Neuron (in vitro differentiated cells): Measurements from ENCODE around the gene UBALD1.
"Not testable (repeated sequence)": the region's sequence is repeated elsewhere in the genome, so short reads cannot be mapped to it uniquely, and the experiment has no call there.

Experiments used
- H2AFZ ChIP-seq: one replicate; pipeline ENCODE4 v1.6.1; 2013; ENCODE audit warnings: low read depth, mild to moderate bottlenecking, inconsistent platforms, low read length, moderate library complexity
- H3K27me3 ChIP-seq: one replicate; pipeline ENCODE4 v1.6.1; 2013; ENCODE audit warnings: low read length; ENCODE audit not compliant: insufficient read depth
- H3K36me3 ChIP-seq: one replicate; pipeline ENCODE4 v1.6.1; 2013; ENCODE audit warnings: low read length; ENCODE audit not compliant: insufficient read depth
- H3K4me1 ChIP-seq: one replicate; pipeline ENCODE4 v1.6.1; 2013; ENCODE audit warnings: low read length; ENCODE audit not compliant: insufficient read depth
- H3K4me3 ChIP-seq: 2 replicates; pipeline ENCODE4 v1.5.1; 2013; ENCODE audit warnings: mild to moderate bottlenecking, low read length, moderate library complexity
- H3K9me3 ChIP-seq: one replicate; pipeline ENCODE4 v1.6.1; 2013; ENCODE audit warnings: low read length

Gene UBALD1

DNA sequence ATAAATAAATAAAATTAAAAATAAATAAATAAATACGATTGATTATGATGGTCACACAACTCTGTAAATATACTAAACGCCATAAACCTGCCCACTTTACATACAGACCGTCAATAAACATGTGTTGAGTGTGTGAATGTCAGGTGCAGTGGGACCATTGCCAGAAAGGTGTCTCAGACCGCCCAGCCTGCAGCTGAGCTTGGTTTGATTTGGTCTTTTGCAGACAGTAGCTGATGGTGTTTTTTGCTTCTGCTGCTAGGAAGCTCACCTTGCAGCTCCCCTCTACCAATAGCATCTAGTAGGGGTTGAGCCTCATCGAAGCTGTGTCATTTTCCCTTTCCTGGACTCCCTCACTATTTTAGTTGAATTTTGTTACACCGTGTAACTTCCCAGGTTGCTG is 23.5 kb downstream of the UBALD1 start:
- Histone ChIP-seq H3K27me3 (no peaks in the 10 kb centered on the region), H3K36me3 (no peaks in the 10 kb centered on the region), H3K9me3 (no peaks in the 10 kb centered on the region), H2AFZ (no peak overlapping the region), H3K4me3 (no peak overlapping the region), H3K4me1 (peaks cover 5% of the 10 kb centered on the region)

DNA sequence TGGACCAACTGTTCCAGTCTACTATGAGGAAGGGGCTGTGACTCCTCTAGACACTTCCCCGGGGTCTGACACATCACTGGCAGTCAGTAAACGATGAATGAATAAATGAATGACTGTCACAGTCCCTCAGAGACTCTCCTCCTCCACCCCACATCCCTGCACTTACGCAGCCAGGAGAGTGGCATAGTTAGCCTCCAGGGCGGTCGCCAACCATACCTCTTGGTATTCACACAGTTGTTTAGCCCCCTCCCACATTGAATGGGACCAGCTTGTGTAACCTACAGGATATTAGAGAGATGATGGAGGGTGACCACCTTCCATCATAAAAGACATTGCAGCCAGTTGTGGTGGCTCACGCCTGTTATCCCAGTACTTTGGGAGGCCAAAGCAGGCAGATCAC is 25.7 kb downstream of the UBALD1 start:
- Histone ChIP-seq H3K9me3 (no peaks in the 10 kb centered on the region), H2AFZ (no peak overlapping the region), H3K27me3 (no peaks in the 10 kb centered on the region), H3K4me1 (peaks cover 5% of the 10 kb centered on the region), H3K4me3 (no peak overlapping the region), H3K36me3 (no peaks in the 10 kb centered on the region)

GRCh38 chr16:4588386-4588785 is 26.3 kb downstream of the UBALD1 start:
- H3K27me3 ChIP-seq: no peaks in the 10 kb centered on the region
- H3K4me3 ChIP-seq: no peak overlapping the region
- no peaks in the 10 kb centered on the region for H3K36me3 ChIP-seq
- no peak overlapping the region for H2AFZ ChIP-seq
- no peaks in the 10 kb centered on the region for H3K9me3 ChIP-seq
- peaks cover 5% of the 10 kb centered on the region for H3K4me1 ChIP-seq

GRCh38 chr16:4586291-4586690 is 28.4 kb downstream of the UBALD1 start:
- no peaks in the 10 kb centered on the region for H3K4me1 ChIP-seq
- H3K9me3 ChIP-seq: no peaks in the 10 kb centered on the region
- no peaks in the 10 kb centered on the region for H3K36me3 ChIP-seq
- no peaks in the 10 kb centered on the region for H3K27me3 ChIP-seq
- no peak overlapping the region for H3K4me3 ChIP-seq
- no peak overlapping the region for H2AFZ ChIP-seq

GRCh38 chr16:4583906-4584305 is 30.8 kb downstream of the UBALD1 start:
- Histone ChIP-seq H3K36me3 (no peaks in the 10 kb centered on the region), H3K27me3 (no peaks in the 10 kb centered on the region), H3K4me1 (no peaks in the 10 kb centered on the region), H3K4me3 (no peak overlapping the region), H2AFZ (no peak overlapping the region), H3K9me3 (no peaks in the 10 kb centered on the region)

- Histone ChIP-seq H2AFZ (no peak overlapping the region), H3K36me3 (no peaks in the 10 kb centered on the region), H3K27me3 (no peaks in the 10 kb centered on the region), H3K9me3 (no peaks in the 10 kb centered on the region), H3K4me1 (no peaks in the 10 kb centered on the region), H3K4me3 (no peak overlapping the region)
Measured at GRCh38 chr16:4580250-4580649, 34.4 kb downstream of the UBALD1 start.

- H3K36me3 ChIP-seq: no peaks in the 10 kb centered on the region
- no peaks in the 10 kb centered on the region for H3K4me1 ChIP-seq
- no peak overlapping the region for H3K4me3 ChIP-seq
- no peaks in the 10 kb centered on the region for H3K9me3 ChIP-seq
- H3K27me3 ChIP-seq: no peaks in the 10 kb centered on the region
- no peak overlapping the region for H2AFZ ChIP-seq
Measured at GRCh38 chr16:4578961-4579530, 35.6 kb downstream of the UBALD1 start.

DNA sequence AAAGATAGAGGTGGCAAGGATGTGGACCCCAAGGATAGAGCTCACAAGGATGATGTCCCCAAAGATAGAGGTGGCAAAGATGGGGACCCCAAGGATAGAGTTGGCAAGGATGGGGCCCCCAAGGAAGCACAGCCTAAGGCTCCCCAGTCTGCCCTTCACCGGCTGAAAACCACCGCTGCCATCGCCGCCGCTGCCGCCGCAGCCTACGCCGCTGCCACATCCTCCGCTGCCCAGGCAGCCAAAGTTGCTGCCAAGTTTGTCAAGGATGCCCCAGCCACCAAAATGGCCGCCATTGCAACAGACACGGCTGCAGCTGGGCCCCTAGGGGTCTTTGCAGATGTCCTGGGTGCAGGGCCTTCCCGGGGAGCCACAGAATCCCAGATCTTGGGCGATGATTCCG is 38.7 kb downstream of the UBALD1 start:
- no peaks in the 10 kb centered on the region for H3K4me1 ChIP-seq
- no peak overlapping the region for H2AFZ ChIP-seq
- H3K9me3 ChIP-seq: no peaks in the 10 kb centered on the region
- no peaks in the 10 kb centered on the region for H3K27me3 ChIP-seq
- H3K36me3 ChIP-seq: no peaks in the 10 kb centered on the region
- no peak overlapping the region for H3K4me3 ChIP-seq

- no peak overlapping the region for H3K4me3 ChIP-seq
- no peaks in the 10 kb centered on the region for H3K9me3 ChIP-seq
- H3K27me3 ChIP-seq: no peaks in the 10 kb centered on the region
- H3K36me3 ChIP-seq: no peaks in the 10 kb centered on the region
- H3K4me1 ChIP-seq: peaks cover 5% of the 10 kb centered on the region
- H2AFZ ChIP-seq: no peak overlapping the region
Measured at GRCh38 chr16:4574919-4575705, 39.6 kb downstream of the UBALD1 start.

GRCh38 chr16:4573926-4574325 is 40.8 kb downstream of the UBALD1 start:
- not testable (repeated sequence) for H3K9me3 ChIP-seq, H2AFZ ChIP-seq, H3K36me3 ChIP-seq, H3K4me1 ChIP-seq, H3K27me3 ChIP-seq, H3K4me3 ChIP-seq

DNA sequence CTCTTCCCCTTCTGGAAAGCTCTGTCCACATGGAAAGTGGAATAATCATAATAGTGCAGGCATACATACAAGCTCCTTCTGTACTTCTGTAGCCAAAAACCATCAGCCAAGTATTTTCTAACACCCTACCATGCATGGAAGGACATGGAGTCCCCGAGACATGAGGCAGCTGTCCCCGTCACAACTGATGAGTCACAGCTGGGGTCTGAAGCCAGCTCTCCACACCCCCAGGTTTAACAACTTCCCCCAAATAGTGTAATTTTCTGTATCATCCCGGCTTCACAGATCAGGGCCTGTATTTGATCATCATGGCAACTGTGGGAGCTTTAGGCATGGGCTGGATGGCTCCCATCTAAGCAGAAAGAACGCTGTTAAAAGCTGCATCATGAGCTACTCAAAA is 42.0 kb downstream of the UBALD1 start:
- no peaks in the 10 kb centered on the region for H3K9me3 ChIP-seq
- no peak overlapping the region for H2AFZ ChIP-seq
- H3K4me3 ChIP-seq: no peak overlapping the region
- H3K27me3 ChIP-seq: no peaks in the 10 kb centered on the region
- H3K4me1 ChIP-seq: peaks cover 5% of the 10 kb centered on the region
- no peaks in the 10 kb centered on the region for H3K36me3 ChIP-seq

DNA sequence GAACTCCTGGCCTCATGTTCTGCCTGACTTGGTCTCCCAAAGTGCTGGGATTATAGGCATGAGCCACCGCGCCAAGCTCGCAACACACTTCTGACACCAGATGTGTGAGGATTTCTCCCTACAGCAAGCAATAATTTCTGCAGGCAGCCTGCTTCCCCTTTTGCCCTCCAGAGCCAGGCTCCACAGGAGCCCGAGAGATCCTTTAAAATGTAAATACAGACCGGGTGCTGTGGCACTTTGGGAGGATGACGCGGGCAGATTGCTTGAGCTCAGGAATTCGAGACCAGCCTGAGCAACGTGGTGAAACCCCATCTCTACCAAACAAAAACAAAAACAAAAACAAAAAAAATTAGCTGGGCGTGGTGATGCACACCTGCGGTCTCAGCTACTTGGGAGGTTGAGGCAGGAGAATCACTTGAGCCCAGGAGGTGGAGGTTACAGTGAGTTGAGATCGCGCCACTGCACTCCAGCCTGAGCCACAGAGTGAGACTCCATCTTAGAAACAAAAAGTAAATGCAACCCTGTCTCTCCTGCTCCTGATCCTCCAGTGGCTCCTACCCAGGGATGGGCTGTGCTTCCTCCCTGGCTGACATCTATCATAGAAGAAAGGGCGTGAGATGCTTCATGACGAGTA is 43.9 kb downstream of the UBALD1 start:
- H3K4me1 ChIP-seq: peaks cover 5% of the 10 kb centered on the region
- H3K36me3 ChIP-seq: no peaks in the 10 kb centered on the region
- H3K27me3 ChIP-seq: no peaks in the 10 kb centered on the region
- no peak overlapping the region for H2AFZ ChIP-seq
- no peaks in the 10 kb centered on the region for H3K9me3 ChIP-seq
- no peak overlapping the region for H3K4me3 ChIP-seq

DNA sequence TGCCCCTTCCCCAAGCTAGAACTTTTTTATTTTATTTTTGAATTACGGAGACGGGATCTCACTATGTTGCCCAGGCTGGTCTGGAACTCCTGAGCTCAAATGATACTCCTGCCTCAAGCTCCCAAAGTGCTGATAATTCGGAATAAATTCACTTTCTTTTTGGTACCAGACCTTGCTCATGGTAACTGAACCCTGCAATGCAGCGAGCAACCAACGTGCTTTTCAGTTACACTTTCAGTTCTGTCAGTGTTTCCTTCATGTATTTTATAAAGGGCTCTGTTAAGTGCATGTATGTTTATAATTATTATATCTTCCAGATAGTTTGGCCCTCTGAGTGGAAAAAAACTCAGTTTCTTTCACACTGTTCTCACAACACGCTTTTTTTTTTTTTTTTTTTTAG is 44.6 kb downstream of the UBALD1 start:
- Histone ChIP-seq H3K27me3 (no peaks in the 10 kb centered on the region), H3K4me1 (peaks cover 5% of the 10 kb centered on the region), H3K9me3 (no peaks in the 10 kb centered on the region), H2AFZ (no peak overlapping the region), H3K4me3 (no peak overlapping the region), H3K36me3 (no peaks in the 10 kb centered on the region)
